Activated CD8-positive, alpha-beta T cell treated with anti-CD3 and anti-CD28 coated beads for 36 hours (primary cell): ENCODE measurements around the gene IL32. TPM values are rescaled to one million over a fixed set of nuclear protein-coding genes. Genes with fewer than 3 reads are reported as not detected.

Source experiments
- ATAC-seq: fragments of 200-7000 bp; cut with Tn5 transposase; one replicate; pipeline ENCODE4 v1.10.0; 2021; ENCODE audit warnings: mild to moderate bottlenecking, moderate library complexity
- CTCF ChIA-PET: fragments of 350-600 bp; sonication (Branson Sonifier 250); formaldehyde crosslinking; loops from one replicate; lab custom pipeline; 2021; ENCODE audit warnings: antibody characterized with exemption; lab: Charles Lee
- POLR2A ChIA-PET: fragments of 350-600 bp; sonication (Branson Sonifier 250); formaldehyde crosslinking; loops from one replicate; lab custom pipeline; 2021; ENCODE audit warnings: antibody characterized with exemption; lab: Charles Lee
- DNase-seq: peaks from one replicate; pipeline ENCODE4 v3.0.0-alpha.2; 2020
- H3K27ac Mint-ChIP-seq: one replicate; pipeline ENCODE4 v1.8.0; 2021; ENCODE audit warnings: mild to moderate bottlenecking, mixed read lengths
- H3K27me3 Mint-ChIP-seq: one replicate; pipeline ENCODE4 v1.8.0; 2021; ENCODE audit warnings: mixed read lengths
- H3K36me3 Mint-ChIP-seq: one replicate; pipeline ENCODE4 v1.8.0; 2021; ENCODE audit warnings: low read depth, mixed read lengths
- H3K4me1 Mint-ChIP-seq: one replicate; pipeline ENCODE4 v1.8.0; 2021; ENCODE audit warnings: low read depth, mixed read lengths
- H3K4me3 Mint-ChIP-seq: one replicate; pipeline ENCODE4 v1.8.0; 2021; ENCODE audit warnings: mild to moderate bottlenecking, moderate library complexity, mixed read lengths
- H3K9me3 Mint-ChIP-seq: one replicate; pipeline ENCODE4 v1.8.0; 2021; ENCODE audit warnings: mixed read lengths
- CTCF ChIP-seq: fragments of 200-600 bp; IDR thresholded peaks from one replicate; pipeline ENCODE4 v1.8.0; 2022; ENCODE audit warnings: antibody characterized with exemption, mild to moderate bottlenecking
- intact Hi-C: fragments of 100-400 bp; cut with micrococcal nuclease; formaldehyde crosslinking; loops from one replicate; pipeline ENCODE4 v1.10.0; 2022
- total RNA-seq, 2 experiments: library from RNA; stranded (reverse); gene quantifications; one replicate each; pipeline ENCODE4 v1.2.3, GENCODE V29; 2021

IL32 gene
- total RNA-seq, 2 experiments from 2014 or later = 971 to 974 TPM

- H3K27me3 Mint-ChIP-seq = peaks cover 65% of the 10 kb centered on the region
- H3K36me3 Mint-ChIP-seq = no peaks in the 10 kb centered on the region
- intact Hi-C loops = no loop called here
- H3K9me3 Mint-ChIP-seq = no peaks in the 10 kb centered on the region
- ATAC-seq = no peak
- peaks cover 31% of the 10 kb centered on the region for H3K4me1 Mint-ChIP-seq
- no peak for TF ChIP-seq CTCF
- H3K4me3 Mint-ChIP-seq = no peak overlapping the region
- no peak overlapping the region for H3K27ac Mint-ChIP-seq
- ChIA-PET CTCF (interaction anchor here (1.2 to 10.2 kb wide), 17 partner anchors 7 to 136 kb away, joined by 4 to 135 read pairs (median 12); partner anchors contain the start of genes CLDN6, HCFC1R1, THOC6 and TNFRSF12A), POLR2A (interaction anchor here (1.7 kb wide), 1 partner anchor 10 kb away, joined by 4 read pairs; no protein-coding TSS in a partner anchor)
- no peak for DNase-seq
These were observed 32.8 kb upstream of the IL32 start for GRCh38 chr16:3032624-3033023.

DNA sequence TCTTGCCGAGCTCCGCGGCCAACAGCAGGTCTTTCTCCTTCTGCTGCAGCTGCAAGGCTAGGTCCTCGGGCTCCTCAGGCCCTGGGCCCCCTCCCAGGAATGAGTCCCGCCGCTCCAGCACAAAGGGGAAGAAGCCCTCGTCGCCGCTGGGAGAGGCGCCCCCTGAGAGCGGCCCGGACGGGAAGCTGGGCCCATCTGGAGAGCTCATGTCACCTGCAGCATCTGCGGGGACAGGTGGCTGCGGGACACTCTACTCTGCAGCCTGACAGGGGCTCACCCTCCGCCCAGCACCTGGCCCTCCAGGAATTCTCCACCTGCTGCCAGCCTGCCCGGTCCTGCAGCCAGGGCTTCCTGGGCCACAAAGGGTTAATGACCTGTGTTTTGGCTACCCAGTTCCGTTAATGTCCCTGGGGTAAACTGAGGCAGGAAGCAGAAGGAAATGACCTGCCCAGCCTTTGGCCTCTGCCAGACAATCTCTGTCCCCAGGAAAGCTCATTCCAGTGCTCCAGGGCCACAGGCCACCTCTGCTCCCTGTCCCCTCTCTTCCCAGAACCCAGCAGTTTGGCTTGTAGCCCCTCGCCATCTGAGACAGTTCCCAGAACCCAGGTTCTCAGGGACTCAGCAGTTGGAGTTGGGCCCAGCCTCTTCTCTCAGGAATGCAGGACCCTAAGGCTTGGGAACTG, 30.0 kb upstream of the IL32 start:
- ATAC-seq (no peak), DNase-seq (no peak)
- CTCF ChIA-PET = interaction anchor here (0.9 to 10.2 kb wide), 10 partner anchors 9 to 114 kb away, joined by 3 to 135 read pairs (median 6); partner anchors contain the start of genes CLDN6, HCFC1R1, THOC6 and TNFRSF12A
- POLR2A ChIA-PET = interaction anchor here (0.6 to 1.9 kb wide), 4 partner anchors 11 to 23 kb away, joined by 3 to 9 read pairs (median 4); no protein-coding TSS in a partner anchor
- Mint-ChIP-seq H3K27ac (no peak overlapping the region), H3K4me1 (peaks cover 11% of the 10 kb centered on the region), H3K9me3 (no peaks in the 10 kb centered on the region), H3K36me3 (no peaks in the 10 kb centered on the region), H3K27me3 (peaks cover 73% of the 10 kb centered on the region), H3K4me3 (no peak overlapping the region)
- intact Hi-C loops = no loop called here
- no peak for TF ChIP-seq CTCF

DNA sequence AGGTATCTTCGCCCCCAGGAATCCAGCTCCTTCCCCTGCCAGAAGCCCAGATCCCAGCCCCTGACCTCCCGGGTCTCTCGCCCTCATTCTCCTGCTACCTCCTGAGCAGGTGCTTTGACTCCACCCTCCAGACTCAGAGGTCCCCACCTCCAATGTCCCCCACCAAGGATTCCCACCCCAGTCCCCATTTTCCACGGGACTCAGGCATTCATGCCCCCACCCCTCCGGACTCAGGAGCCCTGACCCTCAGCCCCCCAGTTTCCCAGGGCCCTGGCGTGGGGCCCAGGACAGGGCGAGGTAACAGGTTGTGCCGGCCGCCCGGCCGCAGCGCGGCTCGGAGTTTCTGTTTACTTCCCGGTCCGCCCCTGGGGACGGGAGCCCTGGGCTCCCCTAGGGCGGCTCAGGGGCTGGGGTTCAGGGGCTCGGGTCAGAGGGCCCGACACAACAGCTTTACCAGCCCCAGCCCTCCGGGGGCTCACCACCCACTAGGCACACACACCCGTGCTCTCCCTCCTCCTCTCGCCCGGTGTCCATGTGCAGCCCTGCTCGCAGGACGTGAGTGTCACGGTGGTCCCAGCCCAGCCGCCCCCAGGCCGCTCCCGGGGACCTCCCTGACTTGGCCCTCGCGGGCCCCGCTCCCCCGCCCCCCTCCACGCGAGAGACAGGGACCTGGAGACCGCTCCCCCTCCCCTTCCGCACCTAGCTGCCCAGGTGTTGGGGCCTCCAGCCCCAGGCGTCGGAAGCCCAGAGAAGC, 29.3 kb upstream of the IL32 start:
- Mint-ChIP-seq H3K27me3 (peaks cover 68% of the 10 kb centered on the region), H3K27ac (no peak overlapping the region), H3K4me1 (peaks cover 11% of the 10 kb centered on the region), H3K4me3 (no peak overlapping the region), H3K36me3 (no peaks in the 10 kb centered on the region), H3K9me3 (no peaks in the 10 kb centered on the region)
- TF ChIP-seq CTCF = no peak
- CTCF ChIA-PET = interaction anchor here (0.9 to 10.2 kb wide), 5 partner anchors 12 to 113 kb away, joined by 3 to 135 read pairs (median 4); partner anchors contain the start of genes CLDN6, HCFC1R1, THOC6 and TNFRSF12A
- intact Hi-C loops = no loop called here
- ATAC-seq (no peak), DNase-seq (no peak)
- POLR2A ChIA-PET = interaction anchor here (0.6 to 1.9 kb wide), 2 partner anchors 12 to 14 kb away, joined by 3 to 9 read pairs; no protein-coding TSS in a partner anchor

- DNase-seq (no peak), ATAC-seq (no peak)
- intact Hi-C loops = no loop called here
- TF ChIP-seq CTCF = no peak
- Mint-ChIP-seq H3K9me3 (no peaks in the 10 kb centered on the region), H3K36me3 (no peaks in the 10 kb centered on the region), H3K27ac (no peak within 1 kb of the TSS), H3K4me3 (no peak within 1 kb of the TSS), H3K4me1 (peaks cover 11% of the 10 kb centered on the region), H3K27me3 (peaks cover 69% of the 10 kb centered on the region)
- POLR2A ChIA-PET = no interaction called here
- CTCF ChIA-PET = interaction anchor here (0.9 to 1.1 kb wide), 2 partner anchors 9 to 22 kb away, joined by 3 to 7 read pairs; no protein-coding TSS in a partner anchor
These were observed 28.6 kb upstream of the IL32 start, which contains the start of gene BICDL2 for GRCh38 chr16:3036726-3037315. Gene BICDL2, minus strand, starts transcription at chr16:3036944. Its CDS starts 1,448 bp downstream, at chr16:3035496.
